A673 (cell line): Measurements from ENCODE around the gene SOX11.

Experiments used
- EZH2 ChIP-seq: fragments of 200-600 bp; sonication (generic); IDR thresholded peaks from 2 replicates; pipeline ENCODE4 v1.6.1; 2017; ENCODE audit warnings: borderline replicate concordance, low read depth, mild to moderate bottlenecking, mixed read lengths, antibody characterized with exemption, low read length; ENCODE audit not compliant: poor library complexity, severe bottlenecking
- TF ChIP-seq, protein P1 (sequence below): fragments of 300-800, 200-600 bp; sonication (generic); conservative IDR thresholded peaks from 2 replicates; pipeline ENCODE4 v1.5.1; 2017; ENCODE audit warnings: low read depth, mild to moderate bottlenecking, antibody characterized with exemption, low read length, moderate library complexity, mixed read lengths

DNA sequence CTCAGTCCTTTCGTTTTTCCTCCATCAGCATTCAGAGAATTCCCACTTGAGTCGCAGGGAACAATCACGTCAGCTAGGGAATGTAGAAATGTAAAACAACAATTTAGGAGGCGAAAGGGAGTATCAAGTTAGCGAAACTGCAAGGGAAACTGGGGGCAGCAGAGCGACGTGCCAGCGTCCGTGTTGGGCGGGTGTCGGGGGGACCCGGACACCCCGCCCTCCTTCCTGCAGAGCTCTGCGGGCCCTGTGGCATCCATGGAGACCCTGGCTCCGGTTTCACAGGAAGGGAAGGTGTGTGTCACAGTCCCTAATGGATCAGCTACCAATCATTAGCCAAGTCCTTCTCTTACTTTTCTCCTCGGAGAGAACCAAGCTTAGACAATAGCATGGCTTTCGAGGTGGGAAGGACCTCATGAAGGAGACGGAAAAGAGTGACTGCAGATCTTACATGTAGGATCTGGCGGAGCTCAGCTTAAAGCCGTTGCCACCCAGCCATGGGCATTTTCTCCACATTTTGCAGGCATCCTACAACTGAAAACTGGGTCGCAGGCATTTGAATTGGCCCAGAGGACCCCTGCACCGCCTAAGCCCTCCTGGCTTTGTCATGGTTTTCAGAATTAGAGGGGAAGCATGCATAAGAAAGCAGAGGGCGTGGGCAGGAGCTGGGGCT, 33.7 kb downstream of the SOX11 start:
- no peak for TF ChIP-seq EZH2
- TF ChIP-seq, protein P1, sequence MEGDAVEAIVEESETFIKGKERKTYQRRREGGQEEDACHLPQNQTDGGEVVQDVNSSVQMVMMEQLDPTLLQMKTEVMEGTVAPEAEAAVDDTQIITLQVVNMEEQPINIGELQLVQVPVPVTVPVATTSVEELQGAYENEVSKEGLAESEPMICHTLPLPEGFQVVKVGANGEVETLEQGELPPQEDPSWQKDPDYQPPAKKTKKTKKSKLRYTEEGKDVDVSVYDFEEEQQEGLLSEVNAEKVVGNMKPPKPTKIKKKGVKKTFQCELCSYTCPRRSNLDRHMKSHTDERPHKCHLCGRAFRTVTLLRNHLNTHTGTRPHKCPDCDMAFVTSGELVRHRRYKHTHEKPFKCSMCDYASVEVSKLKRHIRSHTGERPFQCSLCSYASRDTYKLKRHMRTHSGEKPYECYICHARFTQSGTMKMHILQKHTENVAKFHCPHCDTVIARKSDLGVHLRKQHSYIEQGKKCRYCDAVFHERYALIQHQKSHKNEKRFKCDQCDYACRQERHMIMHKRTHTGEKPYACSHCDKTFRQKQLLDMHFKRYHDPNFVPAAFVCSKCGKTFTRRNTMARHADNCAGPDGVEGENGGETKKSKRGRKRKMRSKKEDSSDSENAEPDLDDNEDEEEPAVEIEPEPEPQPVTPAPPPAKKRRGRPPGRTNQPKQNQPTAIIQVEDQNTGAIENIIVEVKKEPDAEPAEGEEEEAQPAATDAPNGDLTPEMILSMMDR, result no peak
